GM19438 (cell line): ENCODE results near the gene LARP1.

Experiments used
- ATAC-seq: cut with Tn5 transposase; IDR thresholded peaks from one replicate; pipeline ENCODE4 v1.9.1; 2021; ENCODE audit warnings: low read depth; ENCODE audit not compliant: unreplicated experiment

LARP1 gene

GRCh38 chr5:154786414-154786813 is 31.2 kb downstream of the LARP1 start:
- no peak for ATAC-seq

- ATAC-seq, result no peak
Observed at GRCh38 chr5:154788212-154788611, 33.0 kb downstream of the LARP1 start.

- ATAC-seq, result peak; percentile 84
Observed at GRCh38 chr5:154791535-154791934, 36.4 kb downstream of the LARP1 start.

GRCh38 chr5:154793599-154794524 is 38.7 kb downstream of the LARP1 start:
- no peak for ATAC-seq

GRCh38 chr5:154794525-154795234 is 39.5 kb downstream of the LARP1 start:
- ATAC-seq, result no peak

GRCh38 chr5:154795235-154795596 is 40.0 kb downstream of the LARP1 start:
- no peak for ATAC-seq

GRCh38 chr5:154797762-154798161 is 42.6 kb downstream of the LARP1 start:
- no peak for ATAC-seq

- ATAC-seq, result no peak
Observed at GRCh38 chr5:154800582-154800981, 45.4 kb downstream of the LARP1 start.

GRCh38 chr5:154801083-154801482 is 45.9 kb downstream of the LARP1 start:
- no peak for ATAC-seq

GRCh38 chr5:154802050-154802449 is 46.9 kb downstream of the LARP1 start:
- ATAC-seq, result no peak

- no peak for ATAC-seq
Observed at GRCh38 chr5:154806176-154806575, 51.0 kb downstream of the LARP1 start.

GRCh38 chr5:154811239-154811638 is 56.1 kb downstream of the LARP1 start:
- ATAC-seq, result no peak

GRCh38 chr5:154811653-154812465 is 56.7 kb downstream of the LARP1 start:
- ATAC-seq, result peak; percentile 61

- no peak for ATAC-seq
Observed at GRCh38 chr5:154813158-154813557, 58.0 kb downstream of the LARP1 start.

GRCh38 chr5:154813736-154814135 is 58.6 kb downstream of the LARP1 start:
- no peak for ATAC-seq

- no peak for ATAC-seq
Observed at GRCh38 chr5:154815025-154815424, 59.8 kb downstream of the LARP1 start.

GRCh38 chr5:154815684-154816247 is 60.6 kb downstream of the LARP1 start:
- no peak for ATAC-seq

- ATAC-seq, result no peak
Observed at GRCh38 chr5:154816891-154817492, 61.8 kb downstream of the LARP1 start.

- no peak for ATAC-seq
Observed at GRCh38 chr5:154817815-154818214, 62.6 kb downstream of the LARP1 start.

- ATAC-seq, result no peak
Observed at GRCh38 chr5:154818471-154819116, 63.4 kb downstream of the LARP1 start.
